ENCODE data around the gene RASA3.

RASA3 gene

GRCh38 chr13:113981194-113981605, 151.2 kb downstream of the RASA3 start:
- no peak for DNase-seq (ENCODE audit: low read depth)

GRCh38 chr13:113980489-113981064, 151.8 kb downstream of the RASA3 start:
- DNase-seq (ENCODE audit: low read depth), result no peak

GRCh38 chr13:113979791-113980471, 152.5 kb downstream of the RASA3 start:
- DNase-seq (ENCODE audit: low read depth), result no peak

GRCh38 chr13:113978741-113979481, 153.5 kb downstream of the RASA3 start:
- DNase-seq (ENCODE audit: low read depth), result no peak

- DNase-seq (ENCODE audit: low read depth), result no peak
Observed at GRCh38 chr13:113977976-113978375, 154.4 kb downstream of the RASA3 start.

- no peak for DNase-seq (ENCODE audit: low read depth)
Observed at GRCh38 chr13:113976711-113977684, 155.4 kb downstream of the RASA3 start.

- no peak for DNase-seq (ENCODE audit: low read depth)
Observed at GRCh38 chr13:113975416-113975815, 157.0 kb downstream of the RASA3 start.

- DNase-seq (ENCODE audit: low read depth), result no peak
Observed at GRCh38 chr13:113974304-113975281, 157.8 kb downstream of the RASA3 start.

- no peak for DNase-seq (ENCODE audit: low read depth)
Observed at GRCh38 chr13:113973218-113974164, 158.9 kb downstream of the RASA3 start, which contains the start of gene C13orf46. TSS of gene C13orf46 (minus strand) at chr13:113974076. CDS start at chr13:113973997, 79 bp downstream.

- no peak for DNase-seq (ENCODE audit: low read depth)
Observed at GRCh38 chr13:113972451-113973217, 159.8 kb downstream of the RASA3 start.

- no peak for DNase-seq (ENCODE audit: low read depth)
Observed at GRCh38 chr13:113971471-113972231, 160.8 kb downstream of the RASA3 start.

GRCh38 chr13:113970810-113971470, 161.5 kb downstream of the RASA3 start:
- DNase-seq (ENCODE audit: low read depth), result no peak

- no peak for DNase-seq (ENCODE audit: low read depth)
Observed at GRCh38 chr13:113969973-113970611, 162.3 kb downstream of the RASA3 start.

GRCh38 chr13:113969311-113969972, 163.0 kb downstream of the RASA3 start:
- DNase-seq (ENCODE audit: low read depth), result no peak

- no peak for DNase-seq (ENCODE audit: low read depth)
Observed at GRCh38 chr13:113968463-113969310, 163.7 kb downstream of the RASA3 start.
